ENCODE data around the gene NEB. TPM values are rescaled to one million over a fixed set of nuclear protein-coding genes. Genes with fewer than 3 reads are reported as not detected.

Gene NEB
- polyA plus RNA-seq, 3 donors: 2.7 TPM; not detected in 2

- no peaks in the 10 kb centered on the region for H3K9me3 Mint-ChIP-seq
- no peaks in the 10 kb centered on the region for H4K20me1 ChIP-seq (ENCODE audit: insufficient read depth, low read length)
- TF ChIP-seq, protein P1, sequence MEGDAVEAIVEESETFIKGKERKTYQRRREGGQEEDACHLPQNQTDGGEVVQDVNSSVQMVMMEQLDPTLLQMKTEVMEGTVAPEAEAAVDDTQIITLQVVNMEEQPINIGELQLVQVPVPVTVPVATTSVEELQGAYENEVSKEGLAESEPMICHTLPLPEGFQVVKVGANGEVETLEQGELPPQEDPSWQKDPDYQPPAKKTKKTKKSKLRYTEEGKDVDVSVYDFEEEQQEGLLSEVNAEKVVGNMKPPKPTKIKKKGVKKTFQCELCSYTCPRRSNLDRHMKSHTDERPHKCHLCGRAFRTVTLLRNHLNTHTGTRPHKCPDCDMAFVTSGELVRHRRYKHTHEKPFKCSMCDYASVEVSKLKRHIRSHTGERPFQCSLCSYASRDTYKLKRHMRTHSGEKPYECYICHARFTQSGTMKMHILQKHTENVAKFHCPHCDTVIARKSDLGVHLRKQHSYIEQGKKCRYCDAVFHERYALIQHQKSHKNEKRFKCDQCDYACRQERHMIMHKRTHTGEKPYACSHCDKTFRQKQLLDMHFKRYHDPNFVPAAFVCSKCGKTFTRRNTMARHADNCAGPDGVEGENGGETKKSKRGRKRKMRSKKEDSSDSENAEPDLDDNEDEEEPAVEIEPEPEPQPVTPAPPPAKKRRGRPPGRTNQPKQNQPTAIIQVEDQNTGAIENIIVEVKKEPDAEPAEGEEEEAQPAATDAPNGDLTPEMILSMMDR (IDR thresholded peaks at IDR 0.05): no peak
Observed at GRCh38 chr2:151616760-151617339, 117.4 kb downstream of the NEB start.

DNA sequence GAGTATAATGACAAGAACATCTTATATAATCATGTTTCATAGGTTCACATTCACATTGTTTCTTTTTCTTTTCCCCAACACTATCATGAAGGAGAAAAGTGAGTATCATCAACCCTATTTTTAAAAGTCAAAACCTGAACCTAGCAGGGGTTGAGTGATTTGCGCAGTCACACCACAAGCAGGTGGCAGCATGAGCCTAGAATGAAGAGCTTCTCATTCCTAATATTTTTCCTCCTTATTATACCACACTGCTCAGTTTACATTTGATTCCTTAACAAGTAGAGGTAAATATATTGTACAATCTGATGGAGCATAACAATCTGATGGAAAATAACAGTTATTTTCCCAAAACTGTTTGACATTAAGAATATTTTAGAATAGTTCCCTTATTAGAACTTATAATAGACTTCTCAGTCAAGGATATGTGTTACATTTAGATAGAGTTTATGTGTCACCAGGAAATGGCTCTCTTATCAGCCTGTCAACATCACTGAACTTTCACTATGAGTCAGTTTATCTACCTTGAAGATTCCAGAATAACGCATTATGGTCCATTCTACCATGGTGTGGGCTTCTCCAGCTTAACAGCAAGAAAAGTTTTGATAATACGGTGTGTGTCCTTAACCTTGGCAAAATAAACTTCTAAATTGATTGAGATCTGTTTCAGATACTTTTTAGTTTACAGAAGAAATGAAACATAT, 119.5 kb downstream of the NEB start:
- TF ChIP-seq, protein P1 (IDR thresholded peaks at IDR 0.05): no peak
- H3K9ac ChIP-seq (ENCODE audit: insufficient read depth, low read length, poor library complexity, severe bottlenecking): no peak overlapping the region
- H3K27me3 ChIP-seq (ENCODE audit: control insufficient read depth in 2 of 2, insufficient read depth in 2 of 2, low read length in 2 of 2): no peaks in the 10 kb centered on the region
- H3K4me3 ChIP-seq (replicated peaks in 1 of 3; ENCODE audit: low read depth in 2 of 3, low read length in 3 of 3): no peak overlapping the region
- Mint-ChIP-seq H3K27ac (no peak overlapping the region), H3K4me3 (no peak overlapping the region), H3K4me1 (no peaks in the 10 kb centered on the region), H3K36me3 (no peaks in the 10 kb centered on the region), H3K9me3 (no peaks in the 10 kb centered on the region), H3K27me3 (ENCODE audit: low read depth in 3 of 3) (no peaks in the 10 kb centered on the region)
- H3K4me2 ChIP-seq (replicated peaks; ENCODE audit: extremely low read depth, low read length, poor library complexity, severe bottlenecking): no peak overlapping the region
- intact Hi-C loops (cut with micrococcal nuclease): no loop called here
- no peaks in the 10 kb centered on the region for H3K4me1 ChIP-seq (ENCODE audit: control insufficient read depth in 1 of 2, insufficient read depth in 2 of 2, low read length in 2 of 2)
- no peaks in the 10 kb centered on the region for H3K79me2 ChIP-seq (ENCODE audit: insufficient read depth, low read length)
- DNase-seq: no peak
- H2AFZ ChIP-seq (ENCODE audit: insufficient read depth, low read depth, low read length, poor library complexity, severe bottlenecking): no peak overlapping the region
- no peaks in the 10 kb centered on the region for H3K9me3 ChIP-seq (replicated peaks in 1 of 2; ENCODE audit: control insufficient read depth in 1 of 2, insufficient read depth in 1 of 2, low read length in 2 of 2)
- no peak overlapping the region for H3K27ac ChIP-seq (ENCODE audit: low read depth in 1 of 2, low read length in 2 of 2)
- H4K20me1 ChIP-seq (ENCODE audit: insufficient read depth, low read length): no peaks in the 10 kb centered on the region
- no peaks in the 10 kb centered on the region for H3K36me3 ChIP-seq (replicated peaks in 1 of 2; ENCODE audit: control insufficient read depth in 1 of 2, insufficient read depth in 2 of 2, low read length in 2 of 2)
- WGBS (ENCODE audit: insufficient coverage): no CpG with 5 or more reads among the region's 3 CpGs

More at GRCh38 chr2:151616760-151617339, 117.4 kb downstream of the NEB start:
- Histone ChIP-seq H3K4me2 (replicated peaks; ENCODE audit: extremely low read depth, low read length, poor library complexity, severe bottlenecking) (no peak overlapping the region), H3K4me3 (replicated peaks in 1 of 3; ENCODE audit: low read depth in 2 of 3, low read length in 3 of 3) (no peak overlapping the region), H3K27me3 (ENCODE audit: control insufficient read depth in 2 of 2, insufficient read depth in 2 of 2, low read length in 2 of 2) (no peaks in the 10 kb centered on the region), H3K9ac (ENCODE audit: insufficient read depth, low read length, poor library complexity, severe bottlenecking) (no peak overlapping the region), H3K36me3 (replicated peaks in 1 of 2; ENCODE audit: control insufficient read depth in 1 of 2, insufficient read depth in 2 of 2, low read length in 2 of 2) (no peaks in the 10 kb centered on the region), H2AFZ (ENCODE audit: insufficient read depth, low read depth, low read length, poor library complexity, severe bottlenecking) (no peak overlapping the region), H3K27ac (ENCODE audit: low read depth in 1 of 2, low read length in 2 of 2) (no peak overlapping the region), H3K9me3 (replicated peaks in 1 of 2; ENCODE audit: control insufficient read depth in 1 of 2, insufficient read depth in 1 of 2, low read length in 2 of 2) (no peaks in the 10 kb centered on the region), H3K4me1 (ENCODE audit: control insufficient read depth in 1 of 2, insufficient read depth in 2 of 2, low read length in 2 of 2) (no peaks in the 10 kb centered on the region), H3K79me2 (ENCODE audit: insufficient read depth, low read length) (no peaks in the 10 kb centered on the region)
- Mint-ChIP-seq H3K36me3 (no peaks in the 10 kb centered on the region), H3K27me3 (ENCODE audit: low read depth in 3 of 3) (no peaks in the 10 kb centered on the region), H3K4me1 (no peaks in the 10 kb centered on the region), H3K4me3 (no peak overlapping the region), H3K27ac (no peak overlapping the region)
- WGBS (ENCODE audit: insufficient coverage): 100% methylated on average over 1 of the region's 2 CpGs
- intact Hi-C loops (cut with micrococcal nuclease): no loop called here
- no peak for DNase-seq
